Spleen (tissue), 7 donors: Measurements from ENCODE around the gene IPO4.

ENCODE experiments used
- CTCF ChIP-seq, 11 experiments: fragments of 200-600 bp in 7 of 11; fragments of 450-650 bp in 4 of 11; sonication (generic) in 4 of 11; IDR thresholded peaks in 8 of 11; conservative IDR thresholded peaks in 3 of 11; 1 replicate in 7 of 11; 2 replicates in 4 of 11; pipeline versions ENCODE4 v1.4.0 to v1.8.0; 2016 to 2021; ENCODE audit warnings: antibody characterized with exemption in 11 of 11, inconsistent platforms in 4 of 11, mild to moderate bottlenecking in 1 of 11
- POLR2AphosphoS5 ChIP-seq, 3 donors: sonication (generic); formaldehyde crosslinking; IDR thresholded peaks; one replicate each; pipeline ENCODE4 v1.5.1; 2017; ENCODE audit warnings: antibody characterized with exemption in 3 of 3
- donor health status: DM: no; HTN: no; CAD: no; lungs with moderate emphysema.
- donor health status: DM: no; HTN: no; CAD: no.
- donor health status: DM: no; HTN: no; CAD: no.

DNA sequence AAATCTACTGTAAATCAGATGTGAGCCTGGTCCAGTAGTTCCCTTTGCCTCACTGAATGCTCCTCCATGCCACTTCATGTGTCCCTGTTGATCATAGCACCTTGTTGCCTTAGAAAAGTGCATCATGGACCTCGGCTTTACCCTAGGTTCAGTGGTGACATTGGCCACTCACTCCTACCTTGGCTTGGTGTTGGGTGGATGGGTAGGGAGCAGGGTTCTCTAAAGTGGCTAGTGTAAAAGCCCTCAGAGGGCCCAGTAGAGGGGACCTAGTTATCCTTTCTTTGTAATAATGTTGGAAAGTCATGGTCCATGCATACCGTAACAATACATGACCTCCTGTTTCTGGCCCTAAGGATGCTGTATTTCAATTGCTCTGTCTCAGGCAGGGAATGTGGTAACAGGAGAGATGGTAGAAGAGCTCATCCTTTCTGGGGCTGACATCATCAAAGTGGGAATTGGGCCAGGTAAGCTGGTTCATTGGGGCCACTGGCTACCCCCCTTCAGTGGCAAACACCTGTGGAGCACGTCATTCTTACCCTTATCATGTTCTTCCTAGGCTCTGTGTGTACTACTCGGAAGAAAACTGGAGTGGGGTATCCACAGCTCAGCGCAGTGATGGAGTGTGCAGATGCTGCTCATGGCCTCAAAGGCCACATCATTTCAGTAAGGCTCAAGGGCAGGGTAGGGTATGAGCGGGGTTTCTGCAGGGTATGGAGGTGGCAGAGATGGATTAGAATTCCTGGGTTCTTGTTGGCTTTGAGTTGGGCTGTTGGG lies 48.3 kb upstream of the IPO4 start:
- TF ChIP-seq CTCF (IDR thresholded peaks at IDR 0.05 in 8 of 11, conservative IDR thresholded peaks at IDR 0.05 in 3 of 11), result no peak
- peak in 1 of 3 donors; percentile 42 for TF ChIP-seq POLR2AphosphoS5 (IDR thresholded peaks at IDR 0.05)
